ENCODE results near the gene MAD1L1. TPM values are rescaled to one million over a fixed set of nuclear protein-coding genes. Genes with fewer than 3 reads are reported as not detected.

The MAD1L1 gene
- total and polyA plus RNA-seq, 7 experiments from 2014 or later: 112 to 314 (median 136) TPM

DNA sequence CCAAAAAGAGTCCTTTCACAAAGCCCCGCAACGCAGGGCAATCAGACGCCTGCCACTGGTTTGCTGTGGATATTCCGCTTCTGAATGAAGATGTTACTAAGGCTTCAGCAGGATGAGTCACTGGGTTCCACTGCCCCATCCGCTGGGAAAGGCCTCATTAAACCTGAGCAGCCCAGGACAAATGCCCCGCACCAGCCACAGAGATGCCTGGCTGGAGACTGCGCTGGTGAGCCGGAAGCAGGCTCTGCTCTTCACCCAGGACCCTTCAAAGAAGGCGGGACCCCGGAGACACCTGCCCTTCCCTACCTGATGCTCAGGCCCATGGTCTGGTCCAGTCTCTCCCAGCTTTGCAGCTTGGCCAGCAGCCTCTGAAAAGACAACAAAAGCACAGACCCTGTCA lies 19.8 kb downstream of the MAD1L1 start:
- ChIA-PET POLR2A (no interaction called here), CTCF (no interaction called here)
- Histone ChIP-seq H3K27ac (ENCODE audit: low read depth, low read length) (no peak overlapping the region), H3K36me3 (ENCODE audit: control insufficient read depth in 2 of 3, insufficient read depth in 3 of 3, low read length in 3 of 3) (peaks cover 0 to 82% (median 6%) of the 10 kb centered on the region in 3 experiments), H3K4me3 (ENCODE audit: low read length) (no peak overlapping the region), H3K4me1 (ENCODE audit: control insufficient read depth in 2 of 2, insufficient read depth in 2 of 2, low read length in 2 of 2) (no peaks in the 10 kb centered on the region), H3K27me3 (ENCODE audit: control insufficient read depth in 2 of 2, insufficient read depth in 2 of 2, low read length in 2 of 2) (no peaks in the 10 kb centered on the region), H3K9me3 (ENCODE audit: control insufficient read depth in 2 of 3, low read length in 3 of 3) (no peaks in the 10 kb centered on the region)
- Mint-ChIP-seq H3K36me3 (peaks cover 16 to 62% (median 28%) of the 10 kb centered on the region in 5 donors), H3K4me3 (no peak overlapping the region), H3K4me1 (peaks cover 0 to 12% (median 0%) of the 10 kb centered on the region in 7 donors), H3K27ac (peak overlapping the region in 1 of 9 donors; percentile 60), H3K9me3 (no peaks in the 10 kb centered on the region), H3K27me3 (no peaks in the 10 kb centered on the region)
- no peak for ATAC-seq
- intact Hi-C loops (cut with micrococcal nuclease): no loop called here
- no peak for DNase-seq

DNA sequence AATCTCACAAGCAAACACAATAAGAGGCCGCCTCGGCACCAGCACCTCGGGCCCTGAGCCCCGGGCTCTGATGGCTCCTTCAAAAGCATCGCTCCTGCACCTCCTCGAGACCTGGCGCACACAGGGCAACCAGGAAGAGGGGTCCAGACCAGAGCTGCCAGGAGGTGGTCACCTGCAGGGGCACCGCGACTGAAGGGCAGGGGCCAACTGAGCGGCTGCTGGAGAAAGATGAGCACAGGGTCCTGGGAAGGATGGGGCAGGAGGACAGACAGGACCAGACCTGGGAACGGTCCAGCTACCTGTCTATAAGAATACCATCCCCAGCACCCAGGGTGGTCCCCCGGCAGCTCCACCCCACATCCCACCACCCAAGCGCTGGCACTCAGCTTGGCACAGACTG lies 20.8 kb downstream of the MAD1L1 start:
- H3K27ac Mint-ChIP-seq: no peak overlapping the region
- Histone ChIP-seq H3K27me3 (ENCODE audit: control insufficient read depth in 2 of 2, insufficient read depth in 2 of 2, low read length in 2 of 2) (no peaks in the 10 kb centered on the region), H3K27ac (ENCODE audit: low read depth, low read length) (no peak overlapping the region), H3K4me1 (ENCODE audit: control insufficient read depth in 2 of 2, insufficient read depth in 2 of 2, low read length in 2 of 2) (no peaks in the 10 kb centered on the region), H3K4me3 (ENCODE audit: low read length) (no peak overlapping the region), H3K36me3 (ENCODE audit: control insufficient read depth in 2 of 3, insufficient read depth in 3 of 3, low read length in 3 of 3) (peaks cover 0 to 82% (median 0%) of the 10 kb centered on the region in 3 experiments), H3K9me3 (ENCODE audit: control insufficient read depth in 2 of 3, low read length in 3 of 3) (no peaks in the 10 kb centered on the region)
- no peaks in the 10 kb centered on the region for H3K27me3 Mint-ChIP-seq
- H3K9me3 Mint-ChIP-seq: no peaks in the 10 kb centered on the region
- ATAC-seq (no peak), DNase-seq (no peak)
- CTCF ChIA-PET: no interaction called here
- peaks cover 16 to 62% (median 32%) of the 10 kb centered on the region in 5 donors for H3K36me3 Mint-ChIP-seq
- intact Hi-C loops (cut with micrococcal nuclease): no loop called here
- H3K4me3 Mint-ChIP-seq: no peak overlapping the region
- H3K4me1 Mint-ChIP-seq: peaks cover 0 to 12% (median 0%) of the 10 kb centered on the region in 7 donors
- POLR2A ChIA-PET: no interaction called here

- DNase-seq (no peak), ATAC-seq (no peak)
- Mint-ChIP-seq H3K4me3 (no peak overlapping the region), H3K27ac (no peak overlapping the region), H3K9me3 (no peaks in the 10 kb centered on the region), H3K27me3 (no peaks in the 10 kb centered on the region), H3K4me1 (peaks cover 0 to 12% (median 0%) of the 10 kb centered on the region in 7 donors), H3K36me3 (peaks cover 16 to 57% (median 31%) of the 10 kb centered on the region in 5 donors)
- no peak overlapping the region for H3K4me3 ChIP-seq (ENCODE audit: low read length)
- peaks cover 0 to 76% (median under 1%) of the 10 kb centered on the region in 3 experiments for H3K36me3 ChIP-seq (ENCODE audit: control insufficient read depth in 2 of 3, insufficient read depth in 3 of 3, low read length in 3 of 3)
- no peaks in the 10 kb centered on the region for H3K9me3 ChIP-seq (ENCODE audit: control insufficient read depth in 2 of 3, low read length in 3 of 3)
- H3K27ac ChIP-seq (ENCODE audit: low read depth, low read length): no peak overlapping the region
- no peaks in the 10 kb centered on the region for H3K4me1 ChIP-seq (ENCODE audit: control insufficient read depth in 2 of 2, insufficient read depth in 2 of 2, low read length in 2 of 2)
- POLR2A ChIA-PET: no interaction called here
- no peaks in the 10 kb centered on the region for H3K27me3 ChIP-seq (ENCODE audit: control insufficient read depth in 2 of 2, insufficient read depth in 2 of 2, low read length in 2 of 2)
- intact Hi-C loops (cut with micrococcal nuclease): no loop called here
- CTCF ChIA-PET: interaction anchor here (0.7 kb wide), 1 partner anchor 422 kb away, joined by 3 read pairs; no protein-coding TSS in a partner anchor
Measured at GRCh38 chr7:2211259-2211880, 21.4 kb downstream of the MAD1L1 start.

GRCh38 chr7:2210551-2211258 lies 22.0 kb downstream of the MAD1L1 start:
- ATAC-seq (no peak), DNase-seq (no peak)
- intact Hi-C loops (cut with micrococcal nuclease): no loop called here
- Histone ChIP-seq H3K4me1 (ENCODE audit: control insufficient read depth in 2 of 2, insufficient read depth in 2 of 2, low read length in 2 of 2) (no peaks in the 10 kb centered on the region), H3K4me3 (ENCODE audit: low read length) (no peak overlapping the region), H3K27ac (ENCODE audit: low read depth, low read length) (no peak overlapping the region), H3K36me3 (ENCODE audit: control insufficient read depth in 2 of 3, insufficient read depth in 3 of 3, low read length in 3 of 3) (peaks cover 0 to 70% (median 3%) of the 10 kb centered on the region in 3 experiments), H3K9me3 (ENCODE audit: control insufficient read depth in 2 of 3, low read length in 3 of 3) (no peaks in the 10 kb centered on the region), H3K27me3 (ENCODE audit: control insufficient read depth in 2 of 2, insufficient read depth in 2 of 2, low read length in 2 of 2) (no peaks in the 10 kb centered on the region)
- ChIA-PET CTCF (interaction anchor here (0.7 kb wide), 1 partner anchor 423 kb away, joined by 3 read pairs; no protein-coding TSS in a partner anchor), POLR2A (no interaction called here)
- H3K27me3 Mint-ChIP-seq: no peaks in the 10 kb centered on the region
- H3K4me3 Mint-ChIP-seq: no peak overlapping the region
- H3K4me1 Mint-ChIP-seq: peaks cover 0 to 12% (median 0%) of the 10 kb centered on the region in 7 donors
- H3K27ac Mint-ChIP-seq: no peak overlapping the region
- no peaks in the 10 kb centered on the region for H3K9me3 Mint-ChIP-seq
- H3K36me3 Mint-ChIP-seq: peaks cover 14 to 52% (median 25%) of the 10 kb centered on the region in 5 donors

- Mint-ChIP-seq H3K4me1 (peaks cover 0 to 12% (median 0%) of the 10 kb centered on the region in 7 donors), H3K27me3 (no peaks in the 10 kb centered on the region), H3K4me3 (no peak overlapping the region), H3K9me3 (no peaks in the 10 kb centered on the region), H3K27ac (no peak overlapping the region), H3K36me3 (peaks cover 10 to 51% (median 20%) of the 10 kb centered on the region in 5 donors)
- ChIA-PET POLR2A (interaction anchor here (0.7 kb wide), 1 partner anchor 479 kb away, joined by 3 read pairs; no protein-coding TSS in a partner anchor), CTCF (no interaction called here)
- no peak overlapping the region for H3K4me3 ChIP-seq (ENCODE audit: low read length)
- no peak for DNase-seq
- H3K36me3 ChIP-seq (ENCODE audit: control insufficient read depth in 2 of 3, insufficient read depth in 3 of 3, low read length in 3 of 3): peaks cover 0 to 63% (median 3%) of the 10 kb centered on the region in 3 experiments
- no peaks in the 10 kb centered on the region for H3K4me1 ChIP-seq (ENCODE audit: control insufficient read depth in 2 of 2, insufficient read depth in 2 of 2, low read length in 2 of 2)
- intact Hi-C loops (cut with micrococcal nuclease): loop anchor here in 1 of 2 donors (1.0 to 2.0 kb wide), 2 partner anchors 545 to 631 kb away; no protein-coding TSS in a partner anchor
- H3K9me3 ChIP-seq (ENCODE audit: control insufficient read depth in 2 of 3, low read length in 3 of 3): no peaks in the 10 kb centered on the region
- no peak for ATAC-seq
- H3K27me3 ChIP-seq (ENCODE audit: control insufficient read depth in 2 of 2, insufficient read depth in 2 of 2, low read length in 2 of 2): no peaks in the 10 kb centered on the region
- no peak overlapping the region for H3K27ac ChIP-seq (ENCODE audit: low read depth, low read length)
Measured at GRCh38 chr7:2209961-2210323, 22.8 kb downstream of the MAD1L1 start.

DNA sequence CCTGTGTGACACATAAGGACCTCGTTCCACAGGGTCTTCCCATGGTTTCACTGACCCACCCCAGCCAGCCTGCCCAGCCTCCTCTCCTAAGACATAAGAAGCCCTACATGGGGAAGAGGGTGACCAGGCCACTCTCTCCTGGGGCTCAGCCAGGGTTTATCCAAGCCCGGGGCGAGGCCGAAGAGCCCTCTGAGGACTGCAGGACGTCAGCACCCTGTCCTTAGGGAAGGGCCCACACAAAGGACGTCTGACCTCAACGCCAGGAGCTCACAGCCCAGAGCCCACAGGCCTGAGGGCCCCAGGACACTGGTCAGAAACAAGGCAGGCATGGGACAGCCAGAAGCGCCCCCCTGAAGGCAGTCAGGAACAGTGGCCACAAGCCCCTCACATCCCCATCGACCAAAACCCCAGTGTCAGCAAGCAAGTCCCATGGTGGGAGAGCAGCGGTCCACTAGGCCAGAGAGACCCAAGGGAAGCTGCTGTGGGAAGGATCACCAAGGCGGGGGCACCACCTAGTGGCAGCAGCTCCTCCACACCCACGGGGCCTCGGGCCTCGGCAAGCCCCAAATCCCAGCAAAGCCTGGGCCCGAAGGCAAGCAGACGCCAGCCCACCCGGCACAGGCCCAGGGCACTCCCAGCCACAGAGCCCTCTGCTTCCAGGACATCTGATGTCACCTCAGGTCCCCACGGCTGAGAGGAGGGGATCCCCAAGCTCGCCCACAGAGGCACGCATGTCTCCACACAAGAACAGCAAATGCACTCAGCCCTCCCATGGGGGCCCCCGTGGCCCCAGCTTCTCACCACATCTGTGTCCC lies 23.4 kb downstream of the MAD1L1 start:
- Histone ChIP-seq H3K27me3 (ENCODE audit: control insufficient read depth in 2 of 2, insufficient read depth in 2 of 2, low read length in 2 of 2) (no peaks in the 10 kb centered on the region), H3K4me3 (ENCODE audit: low read length) (no peak overlapping the region), H3K4me1 (ENCODE audit: control insufficient read depth in 2 of 2, insufficient read depth in 2 of 2, low read length in 2 of 2) (no peaks in the 10 kb centered on the region), H3K27ac (ENCODE audit: low read depth, low read length) (no peak overlapping the region), H3K9me3 (ENCODE audit: control insufficient read depth in 2 of 3, low read length in 3 of 3) (no peaks in the 10 kb centered on the region), H3K36me3 (ENCODE audit: control insufficient read depth in 2 of 3, insufficient read depth in 3 of 3, low read length in 3 of 3) (peaks cover 0 to 57% (median 3%) of the 10 kb centered on the region in 3 experiments)
- Mint-ChIP-seq H3K4me1 (peaks cover 0 to 10% (median 0%) of the 10 kb centered on the region in 7 donors), H3K36me3 (peaks cover 10 to 49% (median 20%) of the 10 kb centered on the region in 5 donors), H3K4me3 (no peak overlapping the region), H3K27ac (no peak overlapping the region), H3K27me3 (no peaks in the 10 kb centered on the region), H3K9me3 (no peaks in the 10 kb centered on the region)
- intact Hi-C loops (cut with micrococcal nuclease): loop anchor here in 1 of 2 donors (1.0 to 2.0 kb wide), 2 partner anchors 545 to 630 kb away; no protein-coding TSS in a partner anchor
- DNase-seq: peak in 8 of 9 donors; percentile 11 to 41 (median 28)
- POLR2A ChIA-PET: interaction anchor here (0.7 kb wide), 1 partner anchor 480 kb away, joined by 3 read pairs; no protein-coding TSS in a partner anchor
- CTCF ChIA-PET: no interaction called here
- peak; percentile 62 for ATAC-seq
